Measurements from ENCODE around the gene DNAJC24. TPM values are rescaled to one million over a fixed set of nuclear protein-coding genes. Genes with fewer than 3 reads are reported as not detected.

The DNAJC24 gene
- total RNA-seq, 2 donors from 2014 or later, result 8.8 to 23.2 TPM

GRCh38 chr11:31477528-31478222 is 108.0 kb downstream of the DNAJC24 start:
- Histone ChIP-seq H3K4me1 (replicated peaks) (no peaks in the 10 kb centered on the region), H3K27ac (no peak overlapping the region), H3K36me3 (no peaks in the 10 kb centered on the region), H3K9me3 (no peaks in the 10 kb centered on the region), H3K4me3 (no peak overlapping the region), H3K27me3 (replicated peaks; ENCODE audit: insufficient read depth) (no peaks in the 10 kb centered on the region)
- WGBS, result 89% methylated on average over 6 of the region's 6 CpGs
- no peak for DNase-seq (ENCODE audit: low spot score)
- intact Hi-C loops (cut with DNase I), result no loop called here
- TF ChIP-seq CTCF (IDR thresholded peaks at IDR 0.05) (no peak), POLR2A (IDR thresholded peaks at IDR 0.05) (no peak), POLR2AphosphoS5 (IDR thresholded peaks at IDR 0.05) (no peak)

- no peaks in the 10 kb centered on the region for H3K36me3 ChIP-seq
- WGBS, result 73% methylated on average over 2 of the region's 2 CpGs
These were observed 108.5 kb downstream of the DNAJC24 start for GRCh38 chr11:31478223-31478590.

GRCh38 chr11:31479066-31479465 is 109.4 kb downstream of the DNAJC24 start:
- WGBS, result 84% methylated on average over 4 of the region's 4 CpGs
- Histone ChIP-seq H3K27me3 (replicated peaks; ENCODE audit: insufficient read depth) (no peaks in the 10 kb centered on the region), H3K9me3 (no peaks in the 10 kb centered on the region), H3K4me1 (replicated peaks) (no peaks in the 10 kb centered on the region), H3K36me3 (no peaks in the 10 kb centered on the region), H3K27ac (no peak overlapping the region), H3K4me3 (no peak overlapping the region)
- intact Hi-C loops (cut with DNase I), result no loop called here
- TF ChIP-seq CTCF (IDR thresholded peaks at IDR 0.05), result no peak
- TF ChIP-seq POLR2A (IDR thresholded peaks at IDR 0.05), result no peak
- TF ChIP-seq POLR2AphosphoS5 (IDR thresholded peaks at IDR 0.05), result no peak
- DNase-seq (ENCODE audit: low spot score), result no peak

More at GRCh38 chr11:31478223-31478590, 108.5 kb downstream of the DNAJC24 start:
- Histone ChIP-seq H3K27me3 (replicated peaks; ENCODE audit: insufficient read depth) (no peaks in the 10 kb centered on the region), H3K4me3 (no peak overlapping the region), H3K9me3 (no peaks in the 10 kb centered on the region), H3K4me1 (replicated peaks) (no peaks in the 10 kb centered on the region), H3K27ac (no peak overlapping the region)
- no peak for DNase-seq (ENCODE audit: low spot score)
- intact Hi-C loops (cut with DNase I), result no loop called here
- no peak for TF ChIP-seq POLR2A (IDR thresholded peaks at IDR 0.05)
- TF ChIP-seq POLR2AphosphoS5 (IDR thresholded peaks at IDR 0.05), result no peak
- TF ChIP-seq CTCF (IDR thresholded peaks at IDR 0.05), result no peak

GRCh38 chr11:31480930-31481329 is 111.3 kb downstream of the DNAJC24 start:
- no peaks in the 10 kb centered on the region for H3K36me3 ChIP-seq
- no peak overlapping the region for H3K27ac ChIP-seq
- no peaks in the 10 kb centered on the region for H3K4me1 ChIP-seq (replicated peaks)
- DNase-seq (ENCODE audit: low spot score), result no peak
- no peak overlapping the region for H3K4me3 ChIP-seq
- H3K27me3 ChIP-seq (replicated peaks; ENCODE audit: insufficient read depth), result no peaks in the 10 kb centered on the region
- no peaks in the 10 kb centered on the region for H3K9me3 ChIP-seq
- WGBS, result 91% methylated on average over 3 of the region's 3 CpGs
- intact Hi-C loops (cut with DNase I), result no loop called here
- TF ChIP-seq POLR2A (IDR thresholded peaks at IDR 0.05) (no peak), POLR2AphosphoS5 (IDR thresholded peaks at IDR 0.05) (no peak), CTCF (IDR thresholded peaks at IDR 0.05) (no peak)

Other genes starting within 250 kb of the DNAJC24 start
- gene DCDC1, start 121 bp upstream of the DNAJC24 start, total RNA-seq, result 1 to 10 TPM in 1 of 2 donors, under 1 TPM in 1; 0.36 to 2.5 TPM
- gene IMMP1L, start 139.8 kb downstream of the DNAJC24 start, total RNA-seq, result 10 to 100 TPM; 25.2 to 72.9 TPM
- 10 to 100 TPM; 21.5 to 23.0 TPM for gene ELP4, start 139.9 kb downstream of the DNAJC24 start, total RNA-seq

All from prostate gland (tissue), 2 donors.